ENCODE measurements around the gene GLB1L3. TPM values are rescaled to one million over a fixed set of nuclear protein-coding genes. Genes with fewer than 3 reads are reported as not detected.

Gene GLB1L3
- polyA plus RNA-seq, 1 experiment, result not detected

DNA sequence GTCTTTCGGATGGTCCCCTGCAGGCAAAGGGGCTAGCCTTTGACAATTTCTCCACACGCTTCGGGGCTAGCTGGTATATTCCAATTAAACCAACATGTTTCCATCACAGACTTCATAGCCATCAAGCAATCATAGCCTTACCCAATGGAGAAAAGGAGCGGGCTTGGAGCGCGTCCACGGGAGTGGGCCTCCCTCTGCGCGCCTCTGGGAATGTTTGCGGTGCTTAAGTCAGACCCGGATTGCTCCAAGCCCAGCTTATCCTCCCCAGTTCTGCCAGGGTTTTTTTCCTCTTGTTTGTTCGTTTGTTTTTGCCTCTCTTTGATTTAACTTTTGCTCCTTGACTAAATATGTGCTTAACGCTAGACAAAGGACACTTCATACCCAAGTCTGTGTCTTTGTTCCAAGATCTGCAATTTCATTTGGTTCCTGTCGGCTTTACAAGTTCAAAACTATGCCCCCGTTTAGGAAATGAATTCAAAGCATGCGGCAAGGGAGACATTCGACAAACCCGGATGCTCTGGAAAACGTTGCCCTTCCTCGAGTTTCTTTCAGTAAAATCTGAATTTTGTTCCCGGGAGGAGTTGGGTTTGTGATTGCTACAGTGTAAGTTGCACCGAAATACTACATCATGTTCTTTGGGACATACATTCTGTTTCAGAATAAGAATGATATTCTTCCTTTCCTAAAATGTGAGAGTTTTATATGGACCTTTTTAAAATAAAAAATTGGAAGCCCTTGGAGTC, 54.6 kb downstream of the GLB1L3 start:
- TF ChIP-seq, protein P1, sequence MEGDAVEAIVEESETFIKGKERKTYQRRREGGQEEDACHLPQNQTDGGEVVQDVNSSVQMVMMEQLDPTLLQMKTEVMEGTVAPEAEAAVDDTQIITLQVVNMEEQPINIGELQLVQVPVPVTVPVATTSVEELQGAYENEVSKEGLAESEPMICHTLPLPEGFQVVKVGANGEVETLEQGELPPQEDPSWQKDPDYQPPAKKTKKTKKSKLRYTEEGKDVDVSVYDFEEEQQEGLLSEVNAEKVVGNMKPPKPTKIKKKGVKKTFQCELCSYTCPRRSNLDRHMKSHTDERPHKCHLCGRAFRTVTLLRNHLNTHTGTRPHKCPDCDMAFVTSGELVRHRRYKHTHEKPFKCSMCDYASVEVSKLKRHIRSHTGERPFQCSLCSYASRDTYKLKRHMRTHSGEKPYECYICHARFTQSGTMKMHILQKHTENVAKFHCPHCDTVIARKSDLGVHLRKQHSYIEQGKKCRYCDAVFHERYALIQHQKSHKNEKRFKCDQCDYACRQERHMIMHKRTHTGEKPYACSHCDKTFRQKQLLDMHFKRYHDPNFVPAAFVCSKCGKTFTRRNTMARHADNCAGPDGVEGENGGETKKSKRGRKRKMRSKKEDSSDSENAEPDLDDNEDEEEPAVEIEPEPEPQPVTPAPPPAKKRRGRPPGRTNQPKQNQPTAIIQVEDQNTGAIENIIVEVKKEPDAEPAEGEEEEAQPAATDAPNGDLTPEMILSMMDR (IDR thresholded peaks at IDR 0.05; ENCODE audit: insufficient read depth, low read depth, low read length), result no peak
- Histone ChIP-seq H3K36me3 (ENCODE audit: control insufficient read depth, insufficient read depth, low read length) (no peaks in the 10 kb centered on the region), H3K4me3 (ENCODE audit: low read depth, low read length) (no peak overlapping the region), H3K27me3 (ENCODE audit: control insufficient read depth, insufficient read depth, low read length) (peaks cover 5% of the 10 kb centered on the region)
- no peak for DNase-seq (ENCODE audit: low read depth)
- ChIA-PET POLR2A (no interaction called here), CTCF (no interaction called here)

GRCh38 chr11:134331354-134332188, 55.4 kb downstream of the GLB1L3 start, which contains the start of gene GLB1L2:
Gene GLB1L2, plus strand, starts transcription at chr11:134331988. Its CDS starts 74 bp downstream, at chr11:134332062.
- Histone ChIP-seq H3K4me3 (ENCODE audit: low read depth, low read length) (peak within 1 kb of the TSS; percentile 21), H3K36me3 (ENCODE audit: control insufficient read depth, insufficient read depth, low read length) (no peaks in the 10 kb centered on the region), H3K27me3 (ENCODE audit: control insufficient read depth, insufficient read depth, low read length) (peaks cover 5% of the 10 kb centered on the region)
- POLR2A ChIA-PET, result no interaction called here
- TF ChIP-seq, protein P1 (IDR thresholded peaks at IDR 0.05; ENCODE audit: insufficient read depth, low read depth, low read length), result no peak
- DNase-seq (ENCODE audit: low read depth), result no peak
- CTCF ChIA-PET, result no interaction called here

DNA sequence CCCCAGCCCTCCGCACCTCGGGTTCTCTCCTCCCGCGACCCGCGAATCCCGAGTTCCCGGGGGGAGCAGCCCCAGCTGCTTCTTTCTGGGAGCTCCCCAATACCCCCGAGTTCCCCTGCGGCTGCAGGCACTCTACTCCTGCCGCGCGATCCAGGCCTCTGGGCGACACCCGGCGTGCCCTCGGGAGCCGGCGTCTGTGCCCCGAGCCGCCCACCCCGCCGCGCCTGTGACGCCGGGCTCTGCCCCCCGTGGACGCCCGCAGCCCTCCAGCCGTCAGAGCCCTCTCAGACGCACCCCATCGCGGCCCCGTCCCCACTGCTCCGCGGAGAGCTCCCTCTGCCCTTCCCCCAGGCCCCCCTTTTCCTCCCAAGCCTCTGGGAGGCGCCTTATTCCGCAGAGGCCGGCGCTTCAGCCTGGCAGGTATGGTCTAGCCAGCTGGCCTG, 56.0 kb downstream of the GLB1L3 start:
- Histone ChIP-seq H3K36me3 (ENCODE audit: control insufficient read depth, insufficient read depth, low read length) (no peaks in the 10 kb centered on the region), H3K4me3 (ENCODE audit: low read depth, low read length) (peak overlapping the region; percentile 21), H3K27me3 (ENCODE audit: control insufficient read depth, insufficient read depth, low read length) (peaks cover 5% of the 10 kb centered on the region)
- ChIA-PET CTCF (no interaction called here), POLR2A (no interaction called here)
- TF ChIP-seq, protein P1 (IDR thresholded peaks at IDR 0.05; ENCODE audit: insufficient read depth, low read depth, low read length), result no peak
- no peak for DNase-seq (ENCODE audit: low read depth)

GRCh38 chr11:134332782-134333181, 56.6 kb downstream of the GLB1L3 start:
- no peak overlapping the region for H3K4me3 ChIP-seq (ENCODE audit: low read depth, low read length)
- CTCF ChIA-PET, result no interaction called here
- no peaks in the 10 kb centered on the region for H3K36me3 ChIP-seq (ENCODE audit: control insufficient read depth, insufficient read depth, low read length)
- POLR2A ChIA-PET, result no interaction called here
- DNase-seq (ENCODE audit: low read depth), result no peak
- TF ChIP-seq, protein P1 (IDR thresholded peaks at IDR 0.05; ENCODE audit: insufficient read depth, low read depth, low read length), result no peak
- H3K27me3 ChIP-seq (ENCODE audit: control insufficient read depth, insufficient read depth, low read length), result peaks cover 5% of the 10 kb centered on the region

DNA sequence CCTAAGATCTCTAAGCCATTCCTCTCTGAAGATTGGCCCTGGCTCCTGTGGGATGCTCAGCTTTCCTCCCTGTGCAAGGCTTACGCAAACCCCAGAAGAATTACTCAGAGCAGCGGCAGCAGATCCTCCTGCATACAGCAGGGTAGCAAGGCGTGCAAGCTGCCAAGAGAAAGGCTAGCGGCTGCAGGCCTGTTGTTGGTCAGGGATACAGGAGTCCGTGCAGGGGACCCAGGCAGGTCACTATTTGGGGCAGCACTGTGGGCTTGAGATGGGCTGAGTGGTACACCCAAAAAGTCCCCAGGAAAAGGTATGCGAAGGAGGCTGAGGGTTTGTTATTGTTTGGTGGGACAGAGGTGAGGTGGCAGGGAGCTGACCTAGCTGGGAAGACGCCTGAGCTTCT, 57.1 kb downstream of the GLB1L3 start:
- DNase-seq (ENCODE audit: low read depth), result no peak
- H3K4me3 ChIP-seq (ENCODE audit: low read depth, low read length), result no peak overlapping the region
- H3K27me3 ChIP-seq (ENCODE audit: control insufficient read depth, insufficient read depth, low read length), result peaks cover 5% of the 10 kb centered on the region
- ChIA-PET POLR2A (no interaction called here), CTCF (interaction anchor here (1.0 kb wide), 1 partner anchor 12 kb away, joined by 3 read pairs; no protein-coding TSS in a partner anchor)
- TF ChIP-seq, protein P1 (IDR thresholded peaks at IDR 0.05; ENCODE audit: insufficient read depth, low read depth, low read length), result no peak
- no peaks in the 10 kb centered on the region for H3K36me3 ChIP-seq (ENCODE audit: control insufficient read depth, insufficient read depth, low read length)
